BE2C (cell line): ENCODE measurements around the gene ZSCAN9.
A peak's percentile ranks its signal among the peaks of the same experiment; 100 is the strongest.

Experiments
- DNase-seq: peaks from one replicate; pipeline ENCODE4 v3.0.0-alpha.2; 2020
- H3K27me3 ChIP-seq: fragments of 250-450 bp; sonication (Bioruptor Pico); 2 replicates; pipeline ENCODE4 v1.5.1; 2020; ENCODE audit warnings: mild to moderate bottlenecking
- H3K36me3 ChIP-seq: fragments of 250-450 bp; sonication (Bioruptor Pico); 2 replicates; pipeline ENCODE4 v1.5.1; 2020; ENCODE audit warnings: mild to moderate bottlenecking
- H3K4me1 ChIP-seq: fragments of 250-450 bp; sonication (Bioruptor Pico); 2 replicates; pipeline ENCODE4 v1.5.1; 2020
- H3K4me3 ChIP-seq: 2 replicates; pipeline ENCODE4 v1.5.1; 2011; ENCODE audit warnings: low read depth, low read length
- H3K9me3 ChIP-seq: fragments of 250-450 bp; sonication (Bioruptor Pico); 2 replicates; pipeline ENCODE4 v1.5.1; 2020
- CTCF ChIP-seq: IDR thresholded peaks from 2 replicates; pipeline ENCODE4 v1.5.1; 2012; ENCODE audit warnings: mild to moderate bottlenecking, low read depth, low read length

The ZSCAN9 gene

DNA sequence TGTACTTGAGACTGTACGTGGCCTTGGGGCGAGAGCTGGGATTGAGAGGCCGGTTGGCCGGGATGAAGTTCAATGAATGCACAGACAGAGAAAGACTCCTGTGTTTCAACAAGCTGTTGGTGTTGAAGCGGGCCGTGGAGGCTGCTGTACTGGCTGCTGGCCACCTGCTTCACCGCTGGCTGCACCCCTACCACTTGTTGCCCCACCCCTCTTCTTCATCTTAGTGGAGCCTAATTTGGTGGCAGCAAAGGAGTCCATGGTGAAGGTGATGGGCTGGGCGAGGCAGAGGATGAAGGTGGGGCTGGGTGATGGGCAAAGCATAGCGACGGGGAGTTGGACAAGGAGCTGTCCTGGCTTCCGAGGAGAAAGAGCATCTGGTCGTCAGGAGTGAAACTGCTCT, 7.2 kb upstream of the ZSCAN9 start:
- TF ChIP-seq CTCF, result no peak
- Histone ChIP-seq H3K9me3 (no peaks in the 10 kb centered on the region), H3K36me3 (no peaks in the 10 kb centered on the region), H3K4me1 (no peaks in the 10 kb centered on the region), H3K27me3 (peaks cover 3% of the 10 kb centered on the region; the same call in 1 of the 2 replicates), H3K4me3 (peak overlapping the region; percentile 60)
- no peak for DNase-seq

DNA sequence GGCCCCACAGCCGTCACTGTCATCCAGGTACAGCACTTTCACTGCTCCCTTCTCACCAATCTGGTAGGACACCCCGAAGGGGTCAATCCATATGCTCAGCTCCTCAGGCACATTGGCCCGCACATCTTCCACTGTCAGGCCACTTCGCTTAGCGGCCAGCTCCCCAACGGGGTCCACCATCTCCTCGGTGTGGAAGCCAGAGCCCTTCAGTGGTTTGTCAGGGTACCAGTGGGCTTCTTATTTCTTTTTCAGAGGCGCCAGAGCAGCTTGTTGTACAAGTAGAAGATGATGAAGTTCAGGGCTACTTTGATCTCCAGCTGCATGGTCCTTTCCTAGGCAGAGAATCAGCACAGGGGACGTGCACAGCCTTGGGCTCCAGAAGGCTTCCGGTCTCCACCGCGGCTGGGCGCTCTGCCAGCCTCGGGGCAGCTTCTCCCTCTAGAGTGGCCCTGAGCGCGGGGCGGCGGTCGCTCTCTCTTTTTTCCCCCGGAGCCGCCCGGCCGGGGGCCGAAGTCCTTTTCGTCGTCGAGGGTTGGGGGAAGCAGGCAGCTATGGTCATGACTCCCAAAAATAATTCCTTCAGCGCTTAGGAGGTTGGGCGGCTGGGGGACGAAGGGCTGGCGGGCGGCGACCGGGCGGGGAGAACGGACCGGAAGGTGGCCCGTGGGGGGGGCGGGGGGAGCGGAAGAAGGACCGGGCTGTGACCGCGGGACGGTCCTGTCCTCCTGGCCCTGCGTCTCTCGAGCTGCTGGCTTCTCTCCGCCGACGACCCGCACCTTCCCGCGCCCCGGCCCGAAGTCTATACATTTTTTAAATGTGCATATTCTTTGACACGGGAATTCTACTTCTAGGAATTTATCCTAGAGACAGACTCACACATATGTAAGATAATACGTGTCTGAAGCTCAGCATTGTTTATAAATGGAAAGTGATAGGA, 6.5 kb upstream of the ZSCAN9 start:
- Histone ChIP-seq H3K27me3 (peaks cover 3% of the 10 kb centered on the region; the same call in 1 of the 2 replicates), H3K4me3 (peak overlapping the region; percentile 60)

GRCh38 chr6:28220257-28221133, 4.6 kb upstream of the ZSCAN9 start:
- no peak for DNase-seq
- no peaks in the 10 kb centered on the region for H3K4me1 ChIP-seq
- TF ChIP-seq CTCF, result no peak
- H3K9me3 ChIP-seq, result no peaks in the 10 kb centered on the region
- H3K4me3 ChIP-seq, result no peak overlapping the region
- peaks cover 3% of the 10 kb centered on the region; the same call in 1 of the 2 replicates for H3K27me3 ChIP-seq
- H3K36me3 ChIP-seq, result no peaks in the 10 kb centered on the region

More for the DNA sequence above, 6.5 kb upstream of the ZSCAN9 start:
- no peaks in the 10 kb centered on the region for H3K4me1 ChIP-seq
- no peaks in the 10 kb centered on the region for H3K9me3 ChIP-seq
- DNase-seq, result peak; percentile 82
- no peak for TF ChIP-seq CTCF
- no peaks in the 10 kb centered on the region for H3K36me3 ChIP-seq

DNA sequence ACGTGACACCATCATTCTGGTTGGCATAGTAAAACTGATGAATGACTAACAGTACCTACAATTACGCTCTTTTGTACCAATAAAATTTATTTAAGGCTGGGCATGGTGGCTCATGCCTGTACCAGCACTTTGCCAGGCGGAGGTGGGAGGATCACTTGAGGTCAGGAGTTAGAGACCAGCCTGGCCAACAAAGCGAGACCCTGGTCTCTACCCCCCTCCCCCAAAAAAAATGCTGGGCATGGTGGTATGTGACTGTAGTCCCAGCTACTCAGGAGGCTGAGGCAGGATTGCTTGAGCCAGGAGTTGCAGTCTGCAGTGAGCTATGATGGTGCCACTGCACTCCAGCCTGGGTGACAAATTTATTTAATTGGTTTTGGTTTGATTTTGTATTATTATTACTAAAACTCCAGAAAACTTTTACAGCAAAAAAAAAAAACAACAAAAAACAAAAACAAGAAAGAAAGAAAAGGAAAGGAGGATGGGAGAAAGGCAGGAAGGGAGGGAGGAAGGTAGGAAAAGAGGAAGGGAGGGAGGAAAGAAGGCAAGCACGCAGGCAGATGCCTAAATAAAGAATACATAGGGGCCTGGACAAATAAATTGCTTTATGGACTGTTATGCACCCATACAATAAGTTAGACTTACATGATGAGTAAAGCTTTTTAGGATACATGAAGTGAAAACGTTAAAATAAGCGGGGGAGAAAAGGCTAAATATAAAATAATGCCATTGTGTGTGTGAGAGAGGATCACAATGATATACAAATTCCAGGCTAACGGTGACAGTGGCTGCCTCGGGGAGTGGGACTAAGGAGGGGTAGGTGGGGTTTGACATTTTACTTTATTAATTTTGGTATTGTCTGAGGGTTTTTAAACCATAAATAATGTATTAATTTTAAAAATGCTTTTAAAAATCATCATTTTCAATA, 682 bp upstream of the ZSCAN9 start:
- H3K27me3 ChIP-seq, result peaks cover 3% of the 10 kb centered on the region; the same call in 1 of the 2 replicates
- peaks cover 24% of the 10 kb centered on the region for H3K36me3 ChIP-seq
- TF ChIP-seq CTCF, result no peak
- DNase-seq, result no peak
- H3K9me3 ChIP-seq, result no peaks in the 10 kb centered on the region
- H3K4me1 ChIP-seq, result no peaks in the 10 kb centered on the region
- H3K4me3 ChIP-seq, result peak overlapping the region; percentile 93

- Histone ChIP-seq H3K27me3 (no peaks in the 10 kb centered on the region), H3K36me3 (peaks cover 31% of the 10 kb centered on the region), H3K4me3 (no peak overlapping the region), H3K9me3 (no peaks in the 10 kb centered on the region), H3K4me1 (no peaks in the 10 kb centered on the region)
- TF ChIP-seq CTCF, result no peak
- DNase-seq, result no peak
These were observed 1.4 kb downstream of the ZSCAN9 start for GRCh38 chr6:28226460-28226859.
